OCI-LY3 (cell line): ENCODE data around the gene KCNMA1.

Source experiments
- H2AFZ ChIP-seq: fragments of 200-600, 300-600 bp; shearing (Covaris generic); 2 replicates; pipeline ENCODE4 v1.6.0; 2014; ENCODE audit warnings: antibody characterized with exemption, low read depth, low read length
- H3K27ac ChIP-seq: fragments of 200-600, 300-600 bp; sonication (generic); 2 replicates; pipeline ENCODE4 v1.5.1; 2014; ENCODE audit warnings: mild to moderate bottlenecking, low read length, moderate library complexity, mixed read lengths
- H3K27me3 ChIP-seq: fragments of 200-600, 300-600 bp; sonication (generic); 2 replicates; pipeline ENCODE4 v1.6.1; 2014; ENCODE audit warnings: low read depth, low read length, mixed read lengths
- H3K36me3 ChIP-seq: fragments of 200-600, 300-600 bp; sonication (generic); replicated peaks from 2 replicates; pipeline ENCODE3; 2014; ENCODE audit warnings: low read depth, low read length, mixed read lengths
- H3K4me1 ChIP-seq: fragments of 300-600, 200-600 bp; sonication (generic); 2 replicates; pipeline ENCODE4 v1.6.1; 2014; ENCODE audit warnings: low read length, mixed read lengths
- H3K4me2 ChIP-seq: fragments of 200-600, 300-600 bp; sonication (generic); 2 replicates; pipeline ENCODE4 v1.6.1; 2014; ENCODE audit warnings: low read length, mixed read lengths
- H3K4me3 ChIP-seq: fragments of 300-600, 200-600 bp; sonication (generic); 2 replicates; pipeline ENCODE4 v1.5.1; 2014; ENCODE audit warnings: antibody characterized with exemption, mild to moderate bottlenecking, low read length, moderate library complexity
- H3K79me2 ChIP-seq: fragments of 300-600, 200-600 bp; shearing (Covaris generic); 2 replicates; pipeline ENCODE4 v1.6.1; 2014; ENCODE audit warnings: mild to moderate bottlenecking, low read length, mixed read lengths
- H3K9ac ChIP-seq: fragments of 300-600, 200-600 bp; shearing (Covaris generic); 2 replicates; pipeline ENCODE4 v1.6.0; 2014; ENCODE audit warnings: mild to moderate bottlenecking, low read length, moderate library complexity
- H3K9me3 ChIP-seq: fragments of 200-600, 300-600 bp; shearing (Covaris generic); 2 replicates; pipeline ENCODE4 v1.6.1; 2014; ENCODE audit warnings: low read length, mixed read lengths; ENCODE audit not compliant: insufficient read depth
- H4K20me1 ChIP-seq: fragments of 200-600, 300-600 bp; sonication (generic); 2 replicates; pipeline ENCODE4 v1.6.1; 2016; ENCODE audit warnings: low read length, mixed read lengths; ENCODE audit not compliant: insufficient read depth
- CTCF ChIP-seq: fragments of 200-600, 300-600 bp; sonication (generic); IDR thresholded peaks from 2 replicates; pipeline ENCODE4 v1.5.1; 2014; ENCODE audit warnings: antibody characterized with exemption, low read length, low read depth
- EZH2phosphoT487 ChIP-seq: fragments of 200-600 bp; shearing (Covaris generic); IDR thresholded peaks from 2 replicates; pipeline ENCODE4 v1.6.1; 2018; ENCODE audit warnings: antibody characterized with exemption, mixed run types, low read depth

KCNMA1 gene

GRCh38 chr10:77422491-77423338 is 214.9 kb downstream of the KCNMA1 start:
- no peak overlapping the region for H3K9ac ChIP-seq
- H3K36me3 ChIP-seq: no peaks in the 10 kb centered on the region
- H2AFZ ChIP-seq: no peak overlapping the region
- no peak for TF ChIP-seq EZH2phosphoT487
- TF ChIP-seq CTCF: no peak
- H3K27me3 ChIP-seq: no peaks in the 10 kb centered on the region
- no peak overlapping the region for H3K4me3 ChIP-seq
- no peak overlapping the region for H3K27ac ChIP-seq
- H4K20me1 ChIP-seq: peaks cover 68% of the 10 kb centered on the region
- H3K79me2 ChIP-seq: peaks cover 4% of the 10 kb centered on the region; the same call in 1 of the 2 replicates
- H3K9me3 ChIP-seq: no peaks in the 10 kb centered on the region
- no peak overlapping the region for H3K4me2 ChIP-seq
- H3K4me1 ChIP-seq: no peaks in the 10 kb centered on the region

DNA sequence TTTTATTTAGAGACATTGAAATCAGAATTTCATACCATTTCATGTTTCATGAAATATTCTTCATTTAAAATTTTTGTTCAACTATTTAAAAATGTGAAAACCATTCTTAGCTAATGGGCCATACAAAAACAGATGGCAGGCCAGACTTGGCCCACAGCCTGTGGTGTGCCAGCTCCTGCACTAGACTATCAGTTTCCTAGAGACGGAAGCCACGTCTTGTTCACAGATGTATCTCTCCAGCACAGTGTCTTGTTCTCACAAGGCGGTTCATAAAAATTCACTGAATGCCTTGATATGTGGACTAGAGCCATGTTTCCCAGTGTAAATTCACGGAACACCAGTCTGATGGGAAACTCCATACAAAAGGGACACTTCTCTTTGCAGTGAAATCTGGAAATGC is 216.0 kb downstream of the KCNMA1 start:
- no peak overlapping the region for H2AFZ ChIP-seq
- H3K9ac ChIP-seq: no peak overlapping the region
- H3K4me3 ChIP-seq: no peak overlapping the region
- no peaks in the 10 kb centered on the region for H3K4me1 ChIP-seq
- no peaks in the 10 kb centered on the region for H3K36me3 ChIP-seq
- H3K27ac ChIP-seq: no peak overlapping the region
- no peaks in the 10 kb centered on the region for H3K27me3 ChIP-seq
- H4K20me1 ChIP-seq: peaks cover 60% of the 10 kb centered on the region
- H3K79me2 ChIP-seq: peaks cover 4% of the 10 kb centered on the region; the same call in 1 of the 2 replicates
- no peak for TF ChIP-seq EZH2phosphoT487
- no peak for TF ChIP-seq CTCF
- H3K4me2 ChIP-seq: no peak overlapping the region
- H3K9me3 ChIP-seq: no peaks in the 10 kb centered on the region

- Histone ChIP-seq H3K79me2 (peaks cover 4% of the 10 kb centered on the region; the same call in 1 of the 2 replicates), H3K4me2 (no peak overlapping the region), H3K9ac (no peak overlapping the region), H3K27ac (no peak overlapping the region), H3K4me3 (no peak overlapping the region), H3K36me3 (no peaks in the 10 kb centered on the region), H4K20me1 (peaks cover 55% of the 10 kb centered on the region), H3K27me3 (no peaks in the 10 kb centered on the region), H3K4me1 (no peaks in the 10 kb centered on the region), H2AFZ (no peak overlapping the region), H3K9me3 (no peaks in the 10 kb centered on the region)
- TF ChIP-seq EZH2phosphoT487: no peak
- no peak for TF ChIP-seq CTCF
These were observed 216.6 kb downstream of the KCNMA1 start for GRCh38 chr10:77420947-77421523.

GRCh38 chr10:77419979-77420378 is 217.6 kb downstream of the KCNMA1 start:
- Histone ChIP-seq H3K4me2 (no peak overlapping the region), H3K9me3 (no peaks in the 10 kb centered on the region), H2AFZ (no peak overlapping the region), H3K9ac (no peak overlapping the region), H3K4me3 (no peak overlapping the region), H3K4me1 (no peaks in the 10 kb centered on the region), H4K20me1 (peaks cover 44% of the 10 kb centered on the region), H3K27ac (no peak overlapping the region), H3K79me2 (peaks cover 4% of the 10 kb centered on the region; the same call in 1 of the 2 replicates), H3K27me3 (no peaks in the 10 kb centered on the region), H3K36me3 (no peaks in the 10 kb centered on the region)
- TF ChIP-seq CTCF (no peak), EZH2phosphoT487 (no peak)
